H1 (cell line): Measurements from ENCODE around the gene KLKB1. TPM values are rescaled to one million over a fixed set of nuclear protein-coding genes. Genes with fewer than 3 reads are reported as not detected.

Experiments used
- CTCF ChIA-PET: fragments of 300-600 bp; sonication (Branson Sonifier 250); formaldehyde crosslinking; loops from one replicate; lab custom pipeline; 2021; ENCODE audit not compliant: partially characterized antibody; lab: Charles Lee
- POLR2A ChIA-PET: fragments of 300-600 bp; sonication (Branson Sonifier 250); formaldehyde crosslinking; loops from one replicate; lab custom pipeline; 2021; ENCODE audit warnings: inconsistent platforms; ENCODE audit not compliant: partially characterized antibody; lab: Charles Lee
- DNase-seq, 2 experiments: peaks; one replicate each; pipeline versions ENCODE4 v3.0.0 to v3.0.0-alpha.2; 2010 to 2022; ENCODE audit warnings: low spot score in 2 of 2, low read depth in 1 of 2, mixed read lengths in 1 of 2
- FAIRE-seq: peaks from 2 replicates; lab custom pipeline; 2011; peaks lifted over from hg19 to GRCh38; lab: Jason Lieb, UNC
- H2AFZ ChIP-seq: 2 replicates; pipeline ENCODE4 v1.8.1; 2012; ENCODE audit warnings: low read length, inconsistent platforms
- H2AK5ac ChIP-seq: 2 replicates; pipeline ENCODE4 v1.6.1; 2013; ENCODE audit warnings: low read depth, low read length
- H2BK120ac ChIP-seq: replicated peaks from 2 replicates; pipeline ENCODE3; 2013; ENCODE audit warnings: low read depth, low read length, inconsistent platforms
- H2BK12ac ChIP-seq: 2 replicates; pipeline ENCODE4 v1.6.1; 2013; ENCODE audit warnings: low read depth, low read length
- H2BK15ac ChIP-seq: 2 replicates; pipeline ENCODE4 v1.6.1; 2013; ENCODE audit warnings: low read length
- H2BK20ac ChIP-seq: 2 replicates; pipeline ENCODE4 v1.6.1; 2013; ENCODE audit warnings: low read length
- H2BK5ac ChIP-seq: 2 replicates; pipeline ENCODE4 v1.6.1; 2013; ENCODE audit warnings: low read depth, low read length
- H3K14ac ChIP-seq: 2 replicates; pipeline ENCODE4 v1.6.1; 2013; ENCODE audit warnings: inconsistent platforms; ENCODE audit not compliant: insufficient read length
- H3K18ac ChIP-seq: 2 replicates; pipeline ENCODE4 v1.6.1; 2013; ENCODE audit warnings: low read length; ENCODE audit errors: extremely low read depth
- H3K23ac ChIP-seq: 2 replicates; pipeline ENCODE4 v1.6.1; 2013; ENCODE audit warnings: inconsistent platforms; ENCODE audit not compliant: insufficient read length
- H3K23me2 ChIP-seq: 2 replicates; pipeline ENCODE4 v1.6.1; 2013; ENCODE audit warnings: low read depth, low read length
- H3K27ac ChIP-seq: 2 replicates; pipeline ENCODE4 v1.6.1; 2011; ENCODE audit warnings: low read depth, low read length, inconsistent platforms
- H3K27me3 ChIP-seq, 4 experiments: replicated peaks in 1 of 4; 1 replicate in 1 of 4; 2 replicates in 3 of 4; pipeline versions ENCODE4 v1.6.1 to v1.8.1; 2011 to 2013; ENCODE audit warnings: low read length in 3 of 4, mild to moderate bottlenecking in 3 of 4, inconsistent platforms in 2 of 4, mixed read lengths in 2 of 4, moderate library complexity in 1 of 4; ENCODE audit not compliant: control insufficient read depth in 3 of 4, insufficient read depth in 3 of 4; ENCODE audit errors: extremely low read depth in 1 of 4
- H3K36me3 ChIP-seq, 4 experiments: 2 replicates each; pipeline versions ENCODE4 v1.6.1 to v1.8.1; 2011 to 2013; ENCODE audit warnings: mild to moderate bottlenecking in 4 of 4, low read length in 3 of 4, moderate library complexity in 2 of 4, control low read depth in 1 of 4, inconsistent platforms in 1 of 4; ENCODE audit not compliant: insufficient read depth in 4 of 4, control insufficient read depth in 2 of 4
- H3K4ac ChIP-seq: replicated peaks from 2 replicates; pipeline ENCODE3; 2013; ENCODE audit warnings: low read length, low read depth, mixed read lengths, inconsistent platforms; ENCODE audit not compliant: insufficient read length
- H3K4me1 ChIP-seq, 4 experiments: replicated peaks in 1 of 4; 1 replicate in 1 of 4; 2 replicates in 3 of 4; pipeline versions ENCODE4 v1.6.1 to v1.8.1; 2011 to 2013; ENCODE audit warnings: low read length in 3 of 4, inconsistent platforms in 2 of 4, mixed read lengths in 1 of 4; ENCODE audit not compliant: insufficient read depth in 4 of 4, control insufficient read depth in 3 of 4
- H3K4me2 ChIP-seq, 2 experiments: 2 replicates each; pipeline versions ENCODE4 v1.6.1 to v1.8.1; 2011 to 2013; ENCODE audit warnings: low read depth in 2 of 2, low read length in 2 of 2, control low read depth in 1 of 2, inconsistent platforms in 1 of 2, mild to moderate bottlenecking in 1 of 2; ENCODE audit not compliant: insufficient read depth in 1 of 2
- H3K4me3 ChIP-seq, 4 experiments: fragments of 200-600, 300-600 bp in 1 of 4; sonication (generic), shearing (Covaris generic), sonication (Bioruptor Twin) in 1 of 4; 2 replicates each; pipeline versions ENCODE4 v1.5.1 to v1.8.1; 2011 to 2016; ENCODE audit warnings: low read length in 4 of 4, low read depth in 3 of 4, control low read depth in 2 of 4, inconsistent platforms in 2 of 4, mild to moderate bottlenecking in 2 of 4, mixed read lengths in 1 of 4, moderate library complexity in 1 of 4; ENCODE audit not compliant: insufficient read depth in 2 of 4; ENCODE audit errors: extremely low read depth in 1 of 4
- H3K56ac ChIP-seq: replicated peaks from 2 replicates; pipeline ENCODE3; 2013; ENCODE audit warnings: low read depth, mild to moderate bottlenecking, mixed read lengths, low read length, inconsistent platforms; ENCODE audit not compliant: insufficient read length
- H3K79me1 ChIP-seq: 2 replicates; pipeline ENCODE4 v1.6.1; 2013; ENCODE audit warnings: low read depth, low read length, control low read depth
- H3K79me2 ChIP-seq, 2 experiments: 2 replicates each; pipeline versions ENCODE4 v1.6.1 to v1.8.1; 2012 to 2013; ENCODE audit warnings: low read length in 2 of 2, mild to moderate bottlenecking in 2 of 2, inconsistent platforms in 1 of 2; ENCODE audit not compliant: insufficient read depth in 2 of 2, control insufficient read depth in 1 of 2
- H3K9ac ChIP-seq, 4 experiments: replicated peaks in 1 of 4; 1 replicate in 1 of 4; 2 replicates in 3 of 4; pipeline versions ENCODE4 v1.6.1 to v1.8.1; 2011 to 2013; ENCODE audit warnings: low read depth in 3 of 4, low read length in 3 of 4, control low read depth in 2 of 4, mild to moderate bottlenecking in 2 of 4, moderate library complexity in 2 of 4, inconsistent platforms in 1 of 4; ENCODE audit errors: extremely low read depth in 1 of 4
- H3K9me3 ChIP-seq, 2 experiments: 2 replicates each; pipeline versions ENCODE4 v1.6.1 to v1.8.1; 2012 to 2013; ENCODE audit warnings: mild to moderate bottlenecking in 2 of 2, moderate library complexity in 2 of 2, control low read depth in 1 of 2, inconsistent platforms in 1 of 2, low read depth in 1 of 2, low read length in 1 of 2, mixed read lengths in 1 of 2; ENCODE audit not compliant: insufficient read depth in 2 of 2
- H4K20me1 ChIP-seq, 2 experiments: replicated peaks in 1 of 2; 2 replicates each; pipeline versions ENCODE3 to v1.8.1; 2011 to 2013; ENCODE audit warnings: inconsistent platforms in 2 of 2, low read length in 2 of 2, mild to moderate bottlenecking in 1 of 2; ENCODE audit not compliant: insufficient read depth in 2 of 2, control insufficient read depth in 1 of 2
- H4K5ac ChIP-seq: 2 replicates; pipeline ENCODE4 v1.6.1; 2013; ENCODE audit warnings: low read length, low read depth, mixed read lengths, inconsistent platforms; ENCODE audit not compliant: insufficient read length
- H4K8ac ChIP-seq: 2 replicates; pipeline ENCODE4 v1.8.0; 2013; ENCODE audit warnings: mild to moderate bottlenecking, moderate library complexity, low read length, inconsistent platforms; ENCODE audit not compliant: insufficient read depth; ENCODE audit errors: extremely low read depth
- H4K91ac ChIP-seq: replicated peaks from 2 replicates; pipeline ENCODE3; 2013; ENCODE audit warnings: low read length, mixed read lengths, inconsistent platforms; ENCODE audit not compliant: insufficient read length
- BRCA1 ChIP-seq: IDR thresholded peaks from 2 replicates; pipeline ENCODE4 v1.6.1; 2012; ENCODE audit warnings: low read depth, low read length, improper control_type of control experiment
- E2F6 ChIP-seq: IDR thresholded peaks from 2 replicates; pipeline ENCODE4 v1.6.1; 2012; ENCODE audit warnings: inconsistent platforms
- EGR1 ChIP-seq: IDR thresholded peaks from 2 replicates; pipeline ENCODE4 v1.6.1; 2011; ENCODE audit warnings: low read depth, low read length, borderline replicate concordance
- EZH2 ChIP-seq: fragments of 200-600 bp; sonication (generic); IDR thresholded peaks from 2 replicates; pipeline ENCODE4 v1.7.1; 2012; ENCODE audit warnings: low read depth, mild to moderate bottlenecking, moderate library complexity, low read length, inconsistent platforms; ENCODE audit not compliant: severe bottlenecking
- MAFK ChIP-seq: IDR thresholded peaks from 2 replicates; pipeline ENCODE4 v1.6.1; 2012; ENCODE audit warnings: low read depth, mild to moderate bottlenecking, improper control_type of control experiment, low read length
- MAX ChIP-seq: IDR thresholded peaks from 2 replicates; pipeline ENCODE4 v1.6.1; 2012; ENCODE audit warnings: inconsistent platforms
- RBBP5 ChIP-seq: IDR thresholded peaks from 2 replicates; pipeline ENCODE4 v1.7.1; 2012; ENCODE audit warnings: low read depth, mild to moderate bottlenecking, inconsistent platforms, low read length, moderate library complexity, borderline replicate concordance
- RFX5 ChIP-seq: IDR thresholded peaks from 2 replicates; pipeline ENCODE4 v1.6.1; 2011; ENCODE audit warnings: low read depth, low read length, improper control_type of control experiment, borderline replicate concordance
- RXRA ChIP-seq: IDR thresholded peaks from 2 replicates; pipeline ENCODE4 v1.6.1; 2011; ENCODE audit warnings: low read depth, mild to moderate bottlenecking, low read length, moderate library complexity; ENCODE audit not compliant: insufficient read depth
- TAF1 ChIP-seq: IDR thresholded peaks from 2 replicates; pipeline ENCODE4 v1.6.1; 2011; ENCODE audit warnings: mild to moderate bottlenecking, low read depth, low read length
- TBP ChIP-seq: IDR thresholded peaks from 2 replicates; pipeline ENCODE4 v1.6.1; 2011; ENCODE audit warnings: low read depth, low read length, improper control_type of control experiment
- USF2 ChIP-seq: IDR thresholded peaks from 2 replicates; pipeline ENCODE4 v1.6.1; 2011; ENCODE audit warnings: low read length, improper control_type of control experiment
- WGBS, 2 experiments: shearing (Covaris generic) in 1 of 2; methylation state at CpG; one replicate each; pipeline versions ENCODE4 v1.1.6 to v1.1.7; 2013 to 2015; ENCODE audit warnings: low lambda C conversion rate in 2 of 2, mixed read lengths in 2 of 2, inconsistent platforms in 1 of 2, low coverage in 1 of 2, missing lambda C conversion rate in 1 of 2; ENCODE audit not compliant: insufficient replicate concordance in 2 of 2, insufficient coverage in 1 of 2, insufficient read length in 1 of 2; ENCODE audit errors: extremely low coverage in 1 of 2, missing lambda C conversion rate in 1 of 2; 5-methylcytosine and 5-hydroxymethylcytosine counted together
- polyA plus RNA-seq, 7 experiments: library from polyadenylated mRNA; depleted of rRNA in 3 of 7; stranded (reverse) in 5 of 7; unstranded in 2 of 7; fragments of >200 nt in 5 of 7; fragments of 200-250 nt in 2 of 7; gene quantifications; 1 replicate in 5 of 7; 2 replicates in 1 of 7; 4 replicates in 1 of 7; pipeline versions ENCODE4 v1.2.1 to v1.2.3, GENCODE V29; 2011 to 2013; ENCODE audit warnings: missing spikeins in 2 of 7, mixed read lengths in 2 of 7
- total RNA-seq: library from RNA; stranded (reverse); fragmentation: NEBNext Ultra II Directional; extraction: Animal tissue kit (Norgen Biotek cat#: 25700); gene quantifications from 2 replicates; pipeline ENCODE4 v1.2.1, GENCODE V29; 2021

Gene KLKB1
- total and polyA plus RNA-seq, 2 of the 8 experiments (the other 6 are each of a cell fraction or from before 2014, with no cell fraction given) = 12.0 to 20.9 TPM

- H3K79me2 ChIP-seq = no peaks in the 10 kb centered on the region
- ChIA-PET CTCF (interaction anchor here (1.9 kb wide), 1 partner anchor 14 kb away, joined by 8 read pairs; no protein-coding TSS in a partner anchor), POLR2A (interaction anchor here (1.1 to 1.3 kb wide), 2 partner anchors 23 to 36 kb away, joined by 4 to 5 read pairs; no protein-coding TSS in a partner anchor)
- H2AK5ac ChIP-seq = no peak overlapping the region
- H3K4me1 ChIP-seq = peaks cover 0 to 4% (median under 1%) of the 10 kb centered on the region in 4 experiments; a peak in 1 of 7 replicates
- no peaks in the 10 kb centered on the region for H3K79me1 ChIP-seq
- H2BK120ac ChIP-seq = no peak overlapping the region
- no peak overlapping the region for H3K4me3 ChIP-seq
- H4K91ac ChIP-seq = no peak overlapping the region
- no peak for FAIRE-seq
- H2BK5ac ChIP-seq = no peak overlapping the region
- 0 out of 2 replicates have a peak overlapping the region, but pooled peaks have one; percentile 68 for H2BK20ac ChIP-seq
- H2AFZ ChIP-seq = 0 out of 2 replicates have a peak overlapping the region, but pooled peaks have one; percentile 64
- no peaks in the 10 kb centered on the region for H3K36me3 ChIP-seq
- no peak overlapping the region for H3K18ac ChIP-seq
- H2BK12ac ChIP-seq = no peak overlapping the region
- no peak overlapping the region for H3K27ac ChIP-seq
- no peaks in the 10 kb centered on the region for H3K27me3 ChIP-seq
- no peaks in the 10 kb centered on the region for H3K23me2 ChIP-seq
- H3K23ac ChIP-seq = no peak overlapping the region
- no peak overlapping the region for H3K4me2 ChIP-seq
- no peak for DNase-seq
- H3K9me3 ChIP-seq = no peaks in the 10 kb centered on the region
- H4K5ac ChIP-seq = no peak overlapping the region
- no peak overlapping the region for H4K8ac ChIP-seq
- no peak overlapping the region for H3K14ac ChIP-seq
- no peak overlapping the region for H3K4ac ChIP-seq
- no peaks in the 10 kb centered on the region for H4K20me1 ChIP-seq
- WGBS, 2 experiments = 76% methylated on average over 5 of the region's 5 CpGs; no CpG with 5 or more reads in 1 of the 2 experiments
- no peak overlapping the region for H2BK15ac ChIP-seq
- H3K56ac ChIP-seq = no peak overlapping the region
- no peak overlapping the region for H3K9ac ChIP-seq
- no peak for TF ChIP-seq MAFK
- no peak for TF ChIP-seq USF2
- no peak for TF ChIP-seq TBP
- no peak for TF ChIP-seq MAX
- TF ChIP-seq TAF1 = no peak
- no peak for TF ChIP-seq EGR1
- no peak for TF ChIP-seq RXRA
- TF ChIP-seq RBBP5 = no peak
- no peak for TF ChIP-seq E2F6
- TF ChIP-seq EZH2 = no peak
- TF ChIP-seq RFX5 = no peak
- no peak for TF ChIP-seq BRCA1
These were observed 56.0 kb downstream of the KLKB1 start for GRCh38 chr4:186283311-186283710.
